C1 segment of cervical spinal cord (tissue), 14 donors: ENCODE measurements around the gene UTP25.
"Not testable (repeated sequence)": the region's sequence is repeated elsewhere in the genome, so short reads cannot be mapped to it uniquely, and the experiment has no call there.

ENCODE experiments used
- DNase-seq, 14 donors: peaks; one replicate each; lab custom pipeline; 2025; lab: John Stamatoyannopoulos, UW

Gene UTP25

GRCh38 chr1:209827384-209828262, at the start of gene UTP25:
Gene UTP25, plus strand, starts transcription at chr1:209827972. Its CDS starts 92 bp downstream, at chr1:209828064.
- DNase-seq, result peak; percentile 46 to 92 (median 86)

- no peak for DNase-seq
Observed at GRCh38 chr1:209778102-209778501, 49.7 kb upstream of the UTP25 start.

- DNase-seq, result no peak
Observed at GRCh38 chr1:209780268-209780667, 47.5 kb upstream of the UTP25 start.

GRCh38 chr1:209783386-209783785, 44.4 kb upstream of the UTP25 start:
- peak in 2 of 14 donors; percentile 4 to 12 for DNase-seq

GRCh38 chr1:209784265-209785169, 43.3 kb upstream of the UTP25 start, which contains the start of gene C1orf74:
Gene C1orf74, minus strand, starts transcription at chr1:209784559. Its CDS starts 925 bp downstream, at chr1:209783634.
- DNase-seq, result peak; percentile 71 to 98 (median 96)

- no peak for DNase-seq
Observed at GRCh38 chr1:209785592-209785991, 42.2 kb upstream of the UTP25 start.

GRCh38 chr1:209786146-209786545, 41.6 kb upstream of the UTP25 start:
- no peak for DNase-seq

- no peak for DNase-seq
Observed at GRCh38 chr1:209787551-209787950, 40.2 kb upstream of the UTP25 start.

- DNase-seq, result no peak
Observed at GRCh38 chr1:209789245-209789644, 38.5 kb upstream of the UTP25 start.

- no peak for DNase-seq
Observed at GRCh38 chr1:209790286-209791193, 37.2 kb upstream of the UTP25 start.

- no peak for DNase-seq
Observed at GRCh38 chr1:209791920-209792319, 35.9 kb upstream of the UTP25 start.

GRCh38 chr1:209793711-209794110, 34.1 kb upstream of the UTP25 start:
- not testable (repeated sequence) for DNase-seq

GRCh38 chr1:209797978-209798639, 29.7 kb upstream of the UTP25 start:
- no peak for DNase-seq

- DNase-seq, result peak in 2 of 14 donors; percentile 6 to 93
Observed at GRCh38 chr1:209800984-209801834, 26.6 kb upstream of the UTP25 start.

- no peak for DNase-seq
Observed at GRCh38 chr1:209802117-209802779, 25.5 kb upstream of the UTP25 start.

- no peak for DNase-seq
Observed at GRCh38 chr1:209802780-209803152, 25.0 kb upstream of the UTP25 start.

GRCh38 chr1:209803568-209803967, 24.2 kb upstream of the UTP25 start:
- no peak for DNase-seq

GRCh38 chr1:209805341-209805781, 22.4 kb upstream of the UTP25 start:
- peak in 1 of 14 donors; percentile 9 for DNase-seq
